Measurements from ENCODE around the gene CD86. TPM values are rescaled to one million over a fixed set of nuclear protein-coding genes. Genes with fewer than 3 reads are reported as not detected.

The CD86 gene
- polyA plus RNA-seq, 1 donor from 2014 or later = not detected

- H3K36me3 ChIP-seq (ENCODE audit: insufficient read depth, low read length) = no peaks in the 10 kb centered on the region
- no peak overlapping the region for H3K4me2 ChIP-seq (ENCODE audit: low read length)
- no peaks in the 10 kb centered on the region for H3K27me3 ChIP-seq (ENCODE audit: insufficient read depth, low read depth, low read length)
- no peaks in the 10 kb centered on the region for H3K79me2 ChIP-seq (replicated peaks; ENCODE audit: insufficient read depth, low read length)
- H3F3A ChIP-seq (ENCODE audit: insufficient read depth, low read length, poor library complexity, severe bottlenecking) = no peaks in the 10 kb centered on the region
- H3K9ac ChIP-seq (ENCODE audit: low read length) = no peak overlapping the region
- no peaks in the 10 kb centered on the region for H3K9me3 ChIP-seq (ENCODE audit: low read length)
- H3K9me2 ChIP-seq (ENCODE audit: insufficient read depth, low read length) = no peaks in the 10 kb centered on the region
- no peak overlapping the region for H3K4me3 ChIP-seq (ENCODE audit: low read length)
- no peaks in the 10 kb centered on the region for H4K20me1 ChIP-seq (ENCODE audit: insufficient read depth)
- TF ChIP-seq POLR2AphosphoS5 (IDR thresholded peaks at IDR 0.05) = no peak
- TF ChIP-seq EP300 (conservative IDR thresholded peaks at IDR 0.05; ENCODE audit: poor library complexity, severe bottlenecking) = no peak
- H3K27ac ChIP-seq (ENCODE audit: low read length) = no peak overlapping the region
- no peak overlapping the region for H2AFZ ChIP-seq (ENCODE audit: low read depth, low read length)
These were observed 56.8 kb downstream of the CD86 start for GRCh38 chr3:122111974-122112373.

- Histone ChIP-seq H3K27me3 (ENCODE audit: insufficient read depth, low read depth, low read length) (no peaks in the 10 kb centered on the region), H3K79me2 (replicated peaks; ENCODE audit: insufficient read depth, low read length) (no peaks in the 10 kb centered on the region), H3K4me3 (ENCODE audit: low read length) (no peak overlapping the region), H3K9me3 (ENCODE audit: low read length) (no peaks in the 10 kb centered on the region), H3K4me2 (ENCODE audit: low read length) (no peak overlapping the region), H3K9ac (ENCODE audit: low read length) (no peak overlapping the region), H3K36me3 (ENCODE audit: insufficient read depth, low read length) (no peaks in the 10 kb centered on the region), H3F3A (ENCODE audit: insufficient read depth, low read length, poor library complexity, severe bottlenecking) (no peaks in the 10 kb centered on the region), H3K9me2 (ENCODE audit: insufficient read depth, low read length) (no peaks in the 10 kb centered on the region), H3K27ac (ENCODE audit: low read length) (no peak overlapping the region), H4K20me1 (ENCODE audit: insufficient read depth) (no peaks in the 10 kb centered on the region), H2AFZ (ENCODE audit: low read depth, low read length) (no peak overlapping the region)
- TF ChIP-seq, protein P1, sequence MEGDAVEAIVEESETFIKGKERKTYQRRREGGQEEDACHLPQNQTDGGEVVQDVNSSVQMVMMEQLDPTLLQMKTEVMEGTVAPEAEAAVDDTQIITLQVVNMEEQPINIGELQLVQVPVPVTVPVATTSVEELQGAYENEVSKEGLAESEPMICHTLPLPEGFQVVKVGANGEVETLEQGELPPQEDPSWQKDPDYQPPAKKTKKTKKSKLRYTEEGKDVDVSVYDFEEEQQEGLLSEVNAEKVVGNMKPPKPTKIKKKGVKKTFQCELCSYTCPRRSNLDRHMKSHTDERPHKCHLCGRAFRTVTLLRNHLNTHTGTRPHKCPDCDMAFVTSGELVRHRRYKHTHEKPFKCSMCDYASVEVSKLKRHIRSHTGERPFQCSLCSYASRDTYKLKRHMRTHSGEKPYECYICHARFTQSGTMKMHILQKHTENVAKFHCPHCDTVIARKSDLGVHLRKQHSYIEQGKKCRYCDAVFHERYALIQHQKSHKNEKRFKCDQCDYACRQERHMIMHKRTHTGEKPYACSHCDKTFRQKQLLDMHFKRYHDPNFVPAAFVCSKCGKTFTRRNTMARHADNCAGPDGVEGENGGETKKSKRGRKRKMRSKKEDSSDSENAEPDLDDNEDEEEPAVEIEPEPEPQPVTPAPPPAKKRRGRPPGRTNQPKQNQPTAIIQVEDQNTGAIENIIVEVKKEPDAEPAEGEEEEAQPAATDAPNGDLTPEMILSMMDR (IDR thresholded peaks at IDR 0.05; ENCODE audit: poor library complexity, severe bottlenecking) = no peak
- peak; percentile 14 for TF ChIP-seq SMC3 (conservative IDR thresholded peaks at IDR 0.05; ENCODE audit: poor library complexity)
- TF ChIP-seq EZH2 (IDR thresholded peaks at IDR 0.05; ENCODE audit: borderline replicate concordance, insufficient read depth, low read length, poor library complexity, severe bottlenecking) = no peak
- TF ChIP-seq, protein P2, sequence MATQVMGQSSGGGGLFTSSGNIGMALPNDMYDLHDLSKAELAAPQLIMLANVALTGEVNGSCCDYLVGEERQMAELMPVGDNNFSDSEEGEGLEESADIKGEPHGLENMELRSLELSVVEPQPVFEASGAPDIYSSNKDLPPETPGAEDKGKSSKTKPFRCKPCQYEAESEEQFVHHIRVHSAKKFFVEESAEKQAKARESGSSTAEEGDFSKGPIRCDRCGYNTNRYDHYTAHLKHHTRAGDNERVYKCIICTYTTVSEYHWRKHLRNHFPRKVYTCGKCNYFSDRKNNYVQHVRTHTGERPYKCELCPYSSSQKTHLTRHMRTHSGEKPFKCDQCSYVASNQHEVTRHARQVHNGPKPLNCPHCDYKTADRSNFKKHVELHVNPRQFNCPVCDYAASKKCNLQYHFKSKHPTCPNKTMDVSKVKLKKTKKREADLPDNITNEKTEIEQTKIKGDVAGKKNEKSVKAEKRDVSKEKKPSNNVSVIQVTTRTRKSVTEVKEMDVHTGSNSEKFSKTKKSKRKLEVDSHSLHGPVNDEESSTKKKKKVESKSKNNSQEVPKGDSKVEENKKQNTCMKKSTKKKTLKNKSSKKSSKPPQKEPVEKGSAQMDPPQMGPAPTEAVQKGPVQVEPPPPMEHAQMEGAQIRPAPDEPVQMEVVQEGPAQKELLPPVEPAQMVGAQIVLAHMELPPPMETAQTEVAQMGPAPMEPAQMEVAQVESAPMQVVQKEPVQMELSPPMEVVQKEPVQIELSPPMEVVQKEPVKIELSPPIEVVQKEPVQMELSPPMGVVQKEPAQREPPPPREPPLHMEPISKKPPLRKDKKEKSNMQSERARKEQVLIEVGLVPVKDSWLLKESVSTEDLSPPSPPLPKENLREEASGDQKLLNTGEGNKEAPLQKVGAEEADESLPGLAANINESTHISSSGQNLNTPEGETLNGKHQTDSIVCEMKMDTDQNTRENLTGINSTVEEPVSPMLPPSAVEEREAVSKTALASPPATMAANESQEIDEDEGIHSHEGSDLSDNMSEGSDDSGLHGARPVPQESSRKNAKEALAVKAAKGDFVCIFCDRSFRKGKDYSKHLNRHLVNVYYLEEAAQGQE (IDR thresholded peaks at IDR 0.05; ENCODE audit: borderline replicate concordance) = no peak
- no peak for TF ChIP-seq TAF1 (IDR thresholded peaks at IDR 0.05; ENCODE audit: low read depth)
- TF ChIP-seq POLR2AphosphoS5 (IDR thresholded peaks at IDR 0.05) = no peak
- TF ChIP-seq RAD21 (conservative IDR thresholded peaks at IDR 0.05) = peak; percentile 35
- no peak for TF ChIP-seq EP300 (conservative IDR thresholded peaks at IDR 0.05; ENCODE audit: poor library complexity, severe bottlenecking)
- no peak for TF ChIP-seq MXI1 (conservative IDR thresholded peaks at IDR 0.05; ENCODE audit: poor library complexity, severe bottlenecking)
These were observed 57.6 kb downstream of the CD86 start for GRCh38 chr3:122112754-122113153.

- Histone ChIP-seq H3K9me2 (ENCODE audit: insufficient read depth, low read length) (no peaks in the 10 kb centered on the region), H3K27ac (ENCODE audit: low read length) (no peak overlapping the region), H2AFZ (ENCODE audit: low read depth, low read length) (no peak overlapping the region), H3K79me2 (replicated peaks; ENCODE audit: insufficient read depth, low read length) (no peaks in the 10 kb centered on the region), H3K9me3 (ENCODE audit: low read length) (no peaks in the 10 kb centered on the region), H3K27me3 (ENCODE audit: insufficient read depth, low read depth, low read length) (no peaks in the 10 kb centered on the region), H3K4me2 (ENCODE audit: low read length) (no peak overlapping the region), H3K9ac (ENCODE audit: low read length) (no peak overlapping the region), H3K4me3 (ENCODE audit: low read length) (no peak overlapping the region), H3F3A (ENCODE audit: insufficient read depth, low read length, poor library complexity, severe bottlenecking) (no peaks in the 10 kb centered on the region), H3K36me3 (ENCODE audit: insufficient read depth, low read length) (no peaks in the 10 kb centered on the region), H4K20me1 (ENCODE audit: insufficient read depth) (no peaks in the 10 kb centered on the region)
- no peak for TF ChIP-seq SMC3 (conservative IDR thresholded peaks at IDR 0.05; ENCODE audit: poor library complexity)
- no peak for TF ChIP-seq POLR2AphosphoS5 (IDR thresholded peaks at IDR 0.05)
- TF ChIP-seq EZH2 (IDR thresholded peaks at IDR 0.05; ENCODE audit: borderline replicate concordance, insufficient read depth, low read length, poor library complexity, severe bottlenecking) = no peak
- no peak for TF ChIP-seq EP300 (conservative IDR thresholded peaks at IDR 0.05; ENCODE audit: poor library complexity, severe bottlenecking)
- TF ChIP-seq RAD21 (conservative IDR thresholded peaks at IDR 0.05) = no peak
- TF ChIP-seq, protein P1 (IDR thresholded peaks at IDR 0.05; ENCODE audit: poor library complexity, severe bottlenecking) = no peak
- TF ChIP-seq, protein P2 (IDR thresholded peaks at IDR 0.05; ENCODE audit: borderline replicate concordance) = no peak
These were observed 68.7 kb downstream of the CD86 start for GRCh38 chr3:122123850-122124249.

Measured in neural cell (in vitro differentiated cells).